ENCODE data around the gene RNF227. TPM values are rescaled to one million over a fixed set of nuclear protein-coding genes. Genes with fewer than 3 reads are reported as not detected.
A peak's percentile ranks its signal among the peaks of the same experiment; 100 is the strongest.

The RNF227 gene
- total RNA-seq, 2 experiments from 2014 or later, result 3.8 to 4.7 TPM

DNA sequence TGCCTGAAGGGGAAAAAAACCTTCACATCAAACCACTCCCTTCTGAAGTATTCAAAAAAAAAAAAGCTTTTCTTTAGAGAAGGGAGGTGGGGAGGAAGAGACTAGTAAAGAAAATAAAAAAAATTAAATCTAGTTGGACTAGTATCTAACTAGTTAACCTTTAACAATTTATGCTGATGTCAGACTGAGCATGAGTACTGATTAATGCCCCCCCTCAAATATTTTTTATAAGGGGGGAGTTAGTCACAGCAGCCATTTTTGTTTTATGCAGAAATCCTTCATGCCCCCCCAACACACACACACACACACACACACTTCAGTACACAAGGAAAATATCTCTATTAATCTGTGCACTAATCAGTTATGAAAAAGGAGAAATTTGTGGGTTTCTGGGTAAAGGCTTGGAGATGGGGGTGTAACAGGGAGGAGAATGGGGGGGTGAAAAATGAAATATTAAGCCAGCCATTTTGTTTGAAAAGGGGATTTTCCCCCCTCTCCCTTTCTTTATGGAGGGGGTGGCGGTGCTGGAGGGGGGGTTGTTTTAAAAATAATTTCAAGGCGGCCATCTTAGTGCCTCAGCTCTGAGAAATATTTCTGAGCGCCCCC is 32.2 kb downstream of the RNF227 start:
- peak overlapping the region; percentile 70 for H3K4me3 ChIP-seq (ENCODE audit: low read depth, low read length, poor library complexity, severe bottlenecking)
- H2AFZ ChIP-seq (ENCODE audit: low read length), result no peak overlapping the region; the same call in 1 of the 2 replicates
- ChIA-PET CTCF (ENCODE audit: unreplicated experiment) (no interaction called here), POLR2A (interaction anchor here (0.6 to 1.3 kb wide), 2 partner anchors 12 to 53 kb away, joined by 3 to 5 read pairs; no protein-coding TSS in a partner anchor)
- H3K9me2 ChIP-seq (ENCODE audit: insufficient read depth, low read length), result no peaks in the 10 kb centered on the region
- peak overlapping the region; percentile 87 for H3K27ac ChIP-seq (ENCODE audit: low read depth, low read length, poor library complexity, severe bottlenecking)
- peaks cover 37% of the 10 kb centered on the region for H3K36me3 ChIP-seq (ENCODE audit: insufficient read depth, low read length)
- intact Hi-C loops (cut with micrococcal nuclease; ENCODE audit: unreplicated experiment), result no loop called here
- peaks cover 60% of the 10 kb centered on the region for H3K4me1 ChIP-seq (ENCODE audit: insufficient read depth, low read length, poor library complexity, severe bottlenecking)
- no TSS peak for BruUV-seq (replicated peaks)
- 0 out of 2 replicates have a peak, but pooled peaks cover 5% of the 10 kb centered on the region for H4K20me1 ChIP-seq (ENCODE audit: insufficient read depth, low read length)
- peaks cover 65% of the 10 kb centered on the region for H3K79me2 ChIP-seq (ENCODE audit: insufficient read depth, low read depth, low read length)
- DNase-seq (ENCODE audit: low spot score), result peak; percentile 61
- no peaks in the 10 kb centered on the region for H3K9me3 ChIP-seq (ENCODE audit: low read length)
- no peak for TF ChIP-seq EZH2phosphoT487 (IDR thresholded peaks at IDR 0.05; ENCODE audit: borderline replicate concordance, low read depth, low read length)
- TF ChIP-seq, protein P1, sequence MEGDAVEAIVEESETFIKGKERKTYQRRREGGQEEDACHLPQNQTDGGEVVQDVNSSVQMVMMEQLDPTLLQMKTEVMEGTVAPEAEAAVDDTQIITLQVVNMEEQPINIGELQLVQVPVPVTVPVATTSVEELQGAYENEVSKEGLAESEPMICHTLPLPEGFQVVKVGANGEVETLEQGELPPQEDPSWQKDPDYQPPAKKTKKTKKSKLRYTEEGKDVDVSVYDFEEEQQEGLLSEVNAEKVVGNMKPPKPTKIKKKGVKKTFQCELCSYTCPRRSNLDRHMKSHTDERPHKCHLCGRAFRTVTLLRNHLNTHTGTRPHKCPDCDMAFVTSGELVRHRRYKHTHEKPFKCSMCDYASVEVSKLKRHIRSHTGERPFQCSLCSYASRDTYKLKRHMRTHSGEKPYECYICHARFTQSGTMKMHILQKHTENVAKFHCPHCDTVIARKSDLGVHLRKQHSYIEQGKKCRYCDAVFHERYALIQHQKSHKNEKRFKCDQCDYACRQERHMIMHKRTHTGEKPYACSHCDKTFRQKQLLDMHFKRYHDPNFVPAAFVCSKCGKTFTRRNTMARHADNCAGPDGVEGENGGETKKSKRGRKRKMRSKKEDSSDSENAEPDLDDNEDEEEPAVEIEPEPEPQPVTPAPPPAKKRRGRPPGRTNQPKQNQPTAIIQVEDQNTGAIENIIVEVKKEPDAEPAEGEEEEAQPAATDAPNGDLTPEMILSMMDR (conservative IDR thresholded peaks at IDR 0.05; ENCODE audit: low read length), result no peak
- peak overlapping the region; percentile 97 for H3K4me2 ChIP-seq (ENCODE audit: low read length)

DNA sequence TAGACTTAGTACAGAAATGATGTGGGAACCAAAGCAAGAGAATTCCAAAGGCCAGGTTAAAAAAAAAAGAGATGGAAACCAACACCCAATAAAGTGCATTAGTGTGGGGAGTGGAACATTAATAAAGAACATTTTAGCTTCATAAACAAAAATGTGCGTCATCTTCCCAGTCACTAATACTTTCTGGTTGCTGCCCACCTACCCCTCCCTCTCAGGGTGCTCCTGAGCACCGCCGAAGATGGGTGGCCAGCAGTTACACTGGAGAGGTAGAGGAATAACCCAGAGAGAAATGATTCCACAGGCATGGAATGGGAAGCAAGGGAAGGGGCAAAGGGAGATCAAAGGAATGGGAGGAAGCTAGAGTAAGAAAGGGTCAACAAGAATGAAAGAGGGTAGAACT is 33.5 kb downstream of the RNF227 start:
- ChIA-PET POLR2A (interaction anchor here (0.6 to 1.3 kb wide), 5 partner anchors 11 to 364 kb away, joined by 3 to 5 read pairs (median 3); partner anchors contain the start of gene NAA38), CTCF (ENCODE audit: unreplicated experiment) (no interaction called here)
- Histone ChIP-seq H4K20me1 (ENCODE audit: insufficient read depth, low read length) (no peaks in the 10 kb centered on the region), H3K4me3 (ENCODE audit: low read depth, low read length, poor library complexity, severe bottlenecking) (peak overlapping the region; percentile 70), H3K4me1 (ENCODE audit: insufficient read depth, low read length, poor library complexity, severe bottlenecking) (peaks cover 48% of the 10 kb centered on the region), H3K36me3 (ENCODE audit: insufficient read depth, low read length) (peaks cover 45% of the 10 kb centered on the region), H3K79me2 (ENCODE audit: insufficient read depth, low read depth, low read length) (peaks cover 65% of the 10 kb centered on the region), H3K4me2 (ENCODE audit: low read length) (peak overlapping the region; percentile 97), H3K9me3 (ENCODE audit: low read length) (no peaks in the 10 kb centered on the region), H2AFZ (ENCODE audit: low read length) (no peak overlapping the region; the same call in 1 of the 2 replicates), H3K9me2 (ENCODE audit: insufficient read depth, low read length) (no peaks in the 10 kb centered on the region), H3K27ac (ENCODE audit: low read depth, low read length, poor library complexity, severe bottlenecking) (peak overlapping the region; percentile 87)
- no TSS peak for BruUV-seq (replicated peaks)
- TF ChIP-seq, protein P1 (conservative IDR thresholded peaks at IDR 0.05; ENCODE audit: low read length), result no peak
- no peak for DNase-seq (ENCODE audit: low spot score)
- intact Hi-C loops (cut with micrococcal nuclease; ENCODE audit: unreplicated experiment), result no loop called here

DNA sequence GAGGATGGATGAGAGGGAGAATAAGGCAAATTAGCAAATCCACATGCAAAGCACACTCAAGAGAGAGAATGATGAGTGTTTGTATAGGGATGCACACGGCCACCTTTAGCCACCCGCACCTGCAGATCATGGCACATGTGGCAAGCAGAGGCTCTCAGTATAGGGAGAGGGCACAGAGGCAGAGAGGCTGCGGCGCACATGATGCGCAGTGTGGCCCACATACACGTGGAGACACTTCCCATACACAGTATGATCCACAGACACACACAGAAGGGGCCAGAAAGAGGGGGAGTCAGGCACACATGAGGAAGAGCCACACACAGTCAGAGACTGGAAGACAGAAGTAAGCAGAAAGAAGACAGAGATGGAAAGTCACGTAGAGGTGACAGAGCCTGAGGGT is 34.0 kb downstream of the RNF227 start:
- POLR2A ChIA-PET, result interaction anchor here (1.2 kb wide), 1 partner anchor 31 kb away, joined by 3 read pairs; no protein-coding TSS in a partner anchor
- H3K4me3 ChIP-seq (ENCODE audit: low read depth, low read length, poor library complexity, severe bottlenecking), result peak overlapping the region; percentile 70
- H3K36me3 ChIP-seq (ENCODE audit: insufficient read depth, low read length), result peaks cover 50% of the 10 kb centered on the region
- H3K79me2 ChIP-seq (ENCODE audit: insufficient read depth, low read depth, low read length), result peaks cover 68% of the 10 kb centered on the region
- H3K9me2 ChIP-seq (ENCODE audit: insufficient read depth, low read length), result no peaks in the 10 kb centered on the region
- no peaks in the 10 kb centered on the region for H4K20me1 ChIP-seq (ENCODE audit: insufficient read depth, low read length)
- CTCF ChIA-PET (ENCODE audit: unreplicated experiment), result no interaction called here
- no TSS peak for BruUV-seq (replicated peaks)
- no peak overlapping the region for H2AFZ ChIP-seq (ENCODE audit: low read length)
- DNase-seq (ENCODE audit: low spot score), result peak; percentile 70
- H3K4me1 ChIP-seq (ENCODE audit: insufficient read depth, low read length, poor library complexity, severe bottlenecking), result peaks cover 48% of the 10 kb centered on the region
- intact Hi-C loops (cut with micrococcal nuclease; ENCODE audit: unreplicated experiment), result no loop called here
- no peaks in the 10 kb centered on the region for H3K9me3 ChIP-seq (ENCODE audit: low read length)
- TF ChIP-seq, protein P1 (conservative IDR thresholded peaks at IDR 0.05; ENCODE audit: low read length), result no peak
- peak overlapping the region; percentile 87 for H3K27ac ChIP-seq (ENCODE audit: low read depth, low read length, poor library complexity, severe bottlenecking)
- peak overlapping the region; percentile 97 for H3K4me2 ChIP-seq (ENCODE audit: low read length)

Measured in OCI-LY7 (cell line).